NAMALWA (cell line): ENCODE data around the gene CREB3L4.
"Not testable (repeated sequence)": the region's sequence is repeated elsewhere in the genome, so short reads cannot be mapped to it uniquely, and the experiment has no call there.

Experiments used
- DNase-seq: peaks from one replicate; pipeline ENCODE4 v3.0.0-alpha.2; 2015; ENCODE audit warnings: low spot score

The CREB3L4 gene

DNA sequence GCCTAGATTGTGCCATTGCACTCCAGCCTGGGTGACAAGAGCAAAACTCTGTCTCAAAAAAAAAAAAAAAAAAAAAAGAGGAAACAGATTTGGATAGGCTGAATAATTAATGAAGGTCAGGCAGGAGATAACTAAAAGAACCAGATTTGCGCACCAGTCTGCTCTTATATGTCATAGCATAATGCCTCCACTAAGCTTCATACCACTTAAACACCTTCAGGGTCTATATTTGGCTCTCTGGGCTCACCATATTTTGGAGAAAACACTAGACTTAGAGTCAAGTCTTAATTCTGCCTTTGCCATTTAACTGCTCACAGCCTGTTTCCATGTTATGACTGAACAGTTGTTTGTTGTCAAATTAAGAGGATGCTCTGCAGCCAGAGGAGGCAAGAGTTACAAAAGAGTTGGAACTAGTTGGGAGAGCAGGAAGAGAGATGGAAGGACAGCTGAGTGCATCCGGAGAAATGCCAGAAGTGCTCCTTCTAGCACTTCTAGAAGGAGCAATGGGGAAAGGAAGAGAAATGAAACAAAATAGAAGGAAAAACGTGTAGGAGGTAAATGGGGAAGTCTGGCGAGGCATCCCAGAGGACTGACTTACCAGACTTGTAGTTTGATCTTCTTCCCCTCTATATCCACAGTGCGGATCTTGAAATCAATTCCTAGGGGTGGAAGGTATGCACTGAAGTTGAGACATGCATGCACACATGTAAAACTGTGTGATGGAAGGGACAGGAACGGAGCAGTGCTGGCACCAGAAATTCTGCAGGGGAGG is 16.6 kb downstream of the CREB3L4 start:
- DNase-seq = peak; percentile 53

GRCh38 chr1:153985341-153985912 is 17.7 kb downstream of the CREB3L4 start:
- DNase-seq = no peak

GRCh38 chr1:153985941-153986761 is 18.4 kb downstream of the CREB3L4 start, which contains the start of gene RAB13:
TSS of gene RAB13 (minus strand) at chr1:153986339. CDS start at chr1:153986236, 103 bp downstream.
- DNase-seq = no peak

- DNase-seq = no peak
Observed at GRCh38 chr1:153987621-153988020, 19.9 kb downstream of the CREB3L4 start.

GRCh38 chr1:153990468-153991150 is 22.9 kb downstream of the CREB3L4 start, which contains the start of gene RPS27:
TSS of gene RPS27 (plus strand) at chr1:153990762. CDS start at chr1:153990797, 35 bp downstream.
- DNase-seq = peak; percentile 100

DNA sequence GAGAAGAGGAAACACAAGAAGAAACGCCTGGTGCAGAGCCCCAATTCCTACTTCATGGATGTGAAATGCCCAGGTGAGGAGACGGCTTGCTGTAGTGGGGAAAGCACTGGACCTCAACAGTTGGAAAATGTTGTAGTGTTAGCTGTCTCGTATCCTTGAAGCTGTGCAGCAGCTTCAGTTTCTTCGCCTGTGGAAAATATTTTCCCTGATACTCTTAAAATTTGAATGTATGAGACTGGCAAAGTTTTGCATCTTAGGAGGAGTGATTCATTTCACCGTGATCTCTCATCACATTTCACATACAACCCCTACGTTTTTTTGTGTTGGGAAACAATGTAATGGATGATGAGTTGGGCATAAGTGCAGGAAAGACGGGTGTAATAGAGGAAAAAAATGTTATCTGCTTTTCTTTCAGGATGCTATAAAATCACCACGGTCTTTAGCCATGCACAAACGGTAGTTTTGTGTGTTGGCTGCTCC is 23.5 kb downstream of the CREB3L4 start:
- no peak for DNase-seq

- DNase-seq = no peak
Observed at GRCh38 chr1:153991806-153992205, 24.1 kb downstream of the CREB3L4 start.

- peak; percentile 48 for DNase-seq
Observed at GRCh38 chr1:153995202-153995601, 27.5 kb downstream of the CREB3L4 start.

DNA sequence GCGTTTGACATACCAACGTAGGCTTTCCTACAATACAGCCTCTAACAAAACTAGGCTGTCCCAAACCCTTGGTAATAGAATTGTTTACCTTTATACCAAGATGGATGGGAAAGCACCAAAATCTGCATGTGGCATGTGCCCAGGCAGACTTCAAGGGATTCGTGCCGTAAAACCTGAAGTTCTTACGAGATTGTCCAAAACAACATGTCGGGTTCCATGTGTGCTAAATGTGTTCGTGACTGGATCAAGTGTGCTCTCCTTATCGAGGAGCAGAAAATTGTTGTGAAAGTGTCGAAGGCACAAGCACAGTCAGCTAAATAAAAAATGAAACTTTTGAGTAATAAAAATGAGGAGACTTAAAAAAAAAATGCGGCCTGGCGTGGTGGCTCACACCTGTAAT is 27.9 kb downstream of the CREB3L4 start:
- no peak for DNase-seq

- not testable (repeated sequence) for DNase-seq
Observed at GRCh38 chr1:153996882-153997281, 29.2 kb downstream of the CREB3L4 start.

- DNase-seq = no peak
Observed at GRCh38 chr1:154000420-154000819, 32.7 kb downstream of the CREB3L4 start.

- DNase-seq = no peak
Observed at GRCh38 chr1:154006136-154006535, 38.4 kb downstream of the CREB3L4 start.

DNA sequence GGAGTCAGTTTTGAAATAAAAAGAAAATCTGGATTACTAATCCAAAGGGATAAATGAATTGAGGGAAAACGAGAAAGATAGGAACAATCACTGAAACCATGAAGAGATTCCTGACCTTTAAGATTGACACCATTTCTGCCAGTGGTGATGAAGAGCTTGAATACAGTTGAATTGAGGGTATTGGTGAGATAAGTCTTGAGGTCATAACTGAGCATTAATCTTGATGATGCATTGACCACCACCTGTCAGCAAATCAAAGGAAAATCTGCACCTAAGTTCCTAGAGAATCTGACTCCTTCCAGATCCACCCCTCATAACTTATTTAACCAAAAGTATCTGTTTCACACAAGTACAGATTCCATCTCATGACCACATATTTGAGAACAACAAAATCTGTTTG is 44.4 kb downstream of the CREB3L4 start:
- no peak for DNase-seq

- DNase-seq = not testable (repeated sequence)
Observed at GRCh38 chr1:154012543-154012942, 44.8 kb downstream of the CREB3L4 start.

DNA sequence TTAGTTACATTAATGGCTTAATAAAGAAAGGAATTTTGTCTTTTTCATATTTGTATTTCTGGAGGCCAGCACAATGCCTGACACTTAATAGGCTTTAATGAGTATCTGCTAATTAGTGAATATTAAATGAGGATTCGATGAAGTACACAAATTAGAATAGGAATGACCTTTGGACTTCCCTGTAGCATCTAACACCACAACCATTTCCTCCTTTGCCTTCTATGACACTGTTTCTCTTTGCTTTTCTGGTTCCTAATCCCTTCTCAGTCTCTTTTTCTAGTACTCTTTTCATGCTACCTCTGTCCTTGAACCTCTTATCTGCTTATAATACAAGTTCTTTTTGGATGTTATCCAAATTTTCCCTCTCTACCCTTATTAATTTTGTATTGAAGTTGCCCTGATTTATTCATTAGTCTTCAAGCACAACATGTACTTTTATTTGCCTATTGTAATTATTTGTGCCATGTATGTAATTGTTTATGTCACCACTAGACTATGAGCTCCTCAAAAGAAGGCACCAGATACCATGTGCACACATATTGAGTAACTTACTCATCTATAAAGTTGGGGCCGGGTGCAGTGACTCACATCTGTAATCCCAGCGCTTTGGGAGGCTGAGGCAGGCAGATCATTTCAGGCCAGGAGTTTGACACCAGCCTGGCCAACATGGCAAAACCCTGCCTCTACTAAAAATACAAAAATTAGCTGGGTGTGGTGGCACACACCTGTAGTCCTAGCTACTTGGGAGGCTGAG is 46.6 kb downstream of the CREB3L4 start:
- no peak for DNase-seq

- DNase-seq = no peak
Observed at GRCh38 chr1:154019269-154019668, 51.6 kb downstream of the CREB3L4 start.

- no peak for DNase-seq
Observed at GRCh38 chr1:154019940-154020339, 52.2 kb downstream of the CREB3L4 start.
